GM12878 (cell line): Measurements from ENCODE around the gene ZC3H6. TPM values are rescaled to one million over a fixed set of nuclear protein-coding genes. Genes with fewer than 3 reads are reported as not detected.

Experiments
- ATAC-seq: fragments of 200-7000 bp; cut with Tn5 transposase; 3 replicates; pipeline ENCODE4 v1.9.1; 2020; ENCODE audit warnings: mild to moderate bottlenecking, moderate library complexity
- BruUV-seq: library from RNA; stranded (reverse); fragments of 400-500 nt; replicated peaks from 2 replicates; lab custom pipeline; 2021; lab: Mats Ljungman, UMichigan
- CTCF ChIA-PET: fragments of 300-600 bp; sonication (Branson Sonifier 250); formaldehyde crosslinking; extraction: SDS; loops from one replicate; lab custom pipeline; 2021; ENCODE audit warnings: inconsistent platforms; lab: Yijun Ruan, JAX
- POLR2A ChIA-PET: fragments of 350-600 bp; formaldehyde crosslinking; extraction: SDS; loops from one replicate; lab custom pipeline; 2021; ENCODE audit warnings: inconsistent platforms; lab: Charles Lee
- RAD21 ChIA-PET: fragments of 300-600 bp; sonication (Branson Sonifier 250); formaldehyde crosslinking; loops from one replicate; lab custom pipeline; 2023; ENCODE audit warnings: antibody characterized with exemption; ENCODE audit not compliant: unreplicated experiment; lab: Charles Lee
- SMC1A ChIA-PET: fragments of 300-600 bp; sonication (Branson Sonifier 250); formaldehyde crosslinking; loops from one replicate; lab custom pipeline; 2023; ENCODE audit not compliant: unreplicated experiment, uncharacterized antibody; lab: Charles Lee
- DNase-seq: peaks from one replicate; pipeline ENCODE4 v3.0.0-alpha.2; 2011; ENCODE audit warnings: low read depth, low spot score
- FAIRE-seq: peaks from 3 replicates; lab custom pipeline; 2011; peaks lifted over from hg19 to GRCh38; lab: Jason Lieb, UNC
- H2AFZ ChIP-seq: 2 replicates; pipeline ENCODE4 v1.6.0; 2011; ENCODE audit warnings: low read depth, low read length, control low read depth; ENCODE audit not compliant: control insufficient read depth
- H3K27ac ChIP-seq: 2 replicates; pipeline ENCODE4 v1.5.1; 2011; ENCODE audit warnings: control low read depth; ENCODE audit not compliant: control insufficient read depth, insufficient read depth
- H3K27me3 ChIP-seq, 2 experiments: replicated peaks in 1 of 2; 2 replicates each; pipeline versions ENCODE4 v1.6.0 to v1.6.1; 2011; ENCODE audit warnings: low read length in 1 of 2; ENCODE audit not compliant: control insufficient read depth in 2 of 2, insufficient read depth in 2 of 2
- H3K36me3 ChIP-seq, 2 experiments: 2 replicates each; pipeline ENCODE4 v1.5.1; 2011; ENCODE audit warnings: low read length in 1 of 2; ENCODE audit not compliant: control insufficient read depth in 2 of 2, insufficient read depth in 2 of 2
- H3K4me1 ChIP-seq: 2 replicates; pipeline ENCODE4 v1.6.1; 2011; ENCODE audit warnings: mild to moderate bottlenecking, low read length, moderate library complexity, mixed read lengths; ENCODE audit not compliant: control insufficient read depth, insufficient read depth
- H3K4me2 ChIP-seq: 2 replicates; pipeline ENCODE4 v1.6.0; 2011; ENCODE audit warnings: control low read depth; ENCODE audit not compliant: control insufficient read depth, insufficient read depth
- H3K4me3 ChIP-seq: fragments of 200-600 bp; sonication (generic); 2 replicates; pipeline ENCODE4 v1.5.1; 2016
- H3K79me2 ChIP-seq: 2 replicates; pipeline ENCODE4 v1.6.0; 2011; ENCODE audit warnings: low read length; ENCODE audit not compliant: control insufficient read depth, insufficient read depth
- H3K9ac ChIP-seq: 2 replicates; pipeline ENCODE4 v1.8.0; 2011; ENCODE audit warnings: low read length, control low read depth, mixed read lengths; ENCODE audit not compliant: control insufficient read depth, insufficient read depth
- H3K9me3 ChIP-seq: replicated peaks from 3 replicates; pipeline ENCODE4 v1.5.1; 2011; ENCODE audit warnings: mild to moderate bottlenecking, low read length; ENCODE audit not compliant: control insufficient read depth, insufficient read depth
- H4K20me1 ChIP-seq: 2 replicates; pipeline ENCODE4 v1.6.0; 2011; ENCODE audit not compliant: control insufficient read depth, insufficient read depth
- CBX3 ChIP-seq: fragments of 200-600 bp; sonication (generic); IDR thresholded peaks from 2 replicates; pipeline ENCODE4 v1.6.1; 2016; ENCODE audit warnings: low read depth, borderline replicate concordance
- CREB1 ChIP-seq: IDR thresholded peaks from 2 replicates; pipeline ENCODE4 v1.6.1; 2012; ENCODE audit warnings: low read depth, mild to moderate bottlenecking, inconsistent platforms
- CREM ChIP-seq: IDR thresholded peaks from 2 replicates; pipeline ENCODE4 v1.6.1; 2014; ENCODE audit warnings: antibody characterized with exemption, low read depth
- IKZF2 ChIP-seq, 2 experiments: fragments of 450-650 bp; IDR thresholded peaks; 2 replicates each; pipeline ENCODE4 v1.6.1; 2017; ENCODE audit warnings: mild to moderate bottlenecking in 2 of 2, moderate library complexity in 2 of 2
- MEF2B ChIP-seq: fragments of 450-650 bp; IDR thresholded peaks from 2 replicates; pipeline ENCODE4 v1.6.1; 2018; ENCODE audit warnings: mild to moderate bottlenecking, moderate library complexity; ENCODE audit not compliant: partially characterized antibody, poor library complexity, severe bottlenecking
- RCOR1 ChIP-seq: conservative IDR thresholded peaks from 2 replicates; pipeline ENCODE4 v1.6.1; 2012; ENCODE audit warnings: low read depth, low read length, improper control_type of control experiment
- RELA ChIP-seq: fragments of 450-650 bp; IDR thresholded peaks from 2 replicates; pipeline ENCODE4 v1.8.0; 2014; ENCODE audit warnings: borderline replicate concordance; ENCODE audit not compliant: partially characterized antibody
- SUZ12 ChIP-seq: fragments of 200-600 bp; sonication (generic); IDR thresholded peaks from one replicate; pipeline ENCODE4 v1.6.1; 2018; ENCODE audit warnings: antibody characterized with exemption, mild to moderate bottlenecking; ENCODE audit not compliant: unreplicated experiment
- ZBED1 ChIP-seq: IDR thresholded peaks from 2 replicates; pipeline ENCODE4 v1.6.1; 2016; ENCODE audit warnings: borderline replicate concordance
- WGBS: methylation state at CpG from one replicate; pipeline ENCODE4 v1.1.6; 2016; ENCODE audit warnings: low lambda C conversion rate; ENCODE audit not compliant: insufficient replicate concordance, insufficient coverage; ENCODE audit errors: missing lambda C conversion rate; 5-methylcytosine and 5-hydroxymethylcytosine counted together
- in situ Hi-C: fragments of 300-500 bp; cut with MboI; formaldehyde crosslinking; loops from 9 replicates; pipeline ENCODE4 v1.14.3; 2018; ENCODE audit warnings: mixed read lengths
- intact Hi-C: fragments of 100-400 bp; cut with micrococcal nuclease; formaldehyde crosslinking; loops from one replicate; pipeline ENCODE4 v1.14.2; 2022; ENCODE audit not compliant: unreplicated experiment
- polyA plus RNA-seq, 11 experiments: library from polyadenylated mRNA; depleted of rRNA in 4 of 11; unstranded in 6 of 11; stranded (reverse) in 5 of 11; fragments of >200 nt; fragmentation: Nextera tagmentation in 4 of 11; fragmentation: Illumina TruSeq in 1 of 11; extraction: Ambion mirVana in 4 of 11; extraction: Trizol in 1 of 11; gene quantifications; 1 replicate in 1 of 11; 2 replicates in 10 of 11; pipeline versions ENCODE4 v1.2.1 to v1.2.3, GENCODE V29; 2011 to 2016; ENCODE audit warnings: inconsistent platforms in 2 of 11, missing spikeins in 2 of 11, low read depth in 1 of 11
- total RNA-seq, 4 experiments: library from RNA; depleted of rRNA in 3 of 4; stranded (reverse); fragments of >200 nt in 3 of 4; fragmentation: Illumina TruSeq in 1 of 4; extraction: Trizol in 1 of 4; gene quantifications; 2 replicates each; pipeline versions ENCODE4 v1.2.1 to v1.2.3, GENCODE V29; 2013 to 2021
- TF ChIP-seq, protein P1 (sequence below): fragments of 150-350 bp; IDR thresholded peaks from 2 replicates; pipeline ENCODE4 v1.6.1; 2016; ENCODE audit warnings: low read depth, low read length

ZC3H6 gene
- total and polyA plus RNA-seq, 10 of the 15 experiments (the other 5 are each of a cell fraction or from before 2014, with no cell fraction given) = 0.53 to 4.7 (median 1.9) TPM

GRCh38 chr2:112339986-112340385 lies 64.6 kb downstream of the ZC3H6 start:
- RAD21 ChIA-PET = no interaction called here

More at GRCh38 chr2:112339986-112340385, 64.6 kb downstream of the ZC3H6 start:
- no TSS peak for BruUV-seq
- ATAC-seq = no peak
- Histone ChIP-seq H3K4me2 (no peak overlapping the region), H3K27ac (no peak overlapping the region), H3K36me3 (no peaks in the 10 kb centered on the region), H3K9me3 (no peaks in the 10 kb centered on the region), H2AFZ (no peak overlapping the region), H3K9ac (no peak overlapping the region), H3K4me1 (peaks cover 6% of the 10 kb centered on the region), H3K4me3 (no peak overlapping the region), H3K79me2 (no peaks in the 10 kb centered on the region), H3K27me3 (no peaks in the 10 kb centered on the region), H4K20me1 (no peaks in the 10 kb centered on the region)
- ChIA-PET POLR2A (interaction anchor here (0.6 kb wide), 1 partner anchor 944 kb away, joined by 4 read pairs; no protein-coding TSS in a partner anchor), CTCF (no interaction called here), SMC1A (no interaction called here)
- WGBS = 60% methylated on average over 2 of the region's 2 CpGs
- TF ChIP-seq IKZF2 (IDR thresholded peaks at IDR 0.05) = no peak
- TF ChIP-seq ZBED1 = no peak
- TF ChIP-seq SUZ12 = no peak
- TF ChIP-seq MEF2B = no peak
- TF ChIP-seq RELA = no peak
- TF ChIP-seq, protein P1, sequence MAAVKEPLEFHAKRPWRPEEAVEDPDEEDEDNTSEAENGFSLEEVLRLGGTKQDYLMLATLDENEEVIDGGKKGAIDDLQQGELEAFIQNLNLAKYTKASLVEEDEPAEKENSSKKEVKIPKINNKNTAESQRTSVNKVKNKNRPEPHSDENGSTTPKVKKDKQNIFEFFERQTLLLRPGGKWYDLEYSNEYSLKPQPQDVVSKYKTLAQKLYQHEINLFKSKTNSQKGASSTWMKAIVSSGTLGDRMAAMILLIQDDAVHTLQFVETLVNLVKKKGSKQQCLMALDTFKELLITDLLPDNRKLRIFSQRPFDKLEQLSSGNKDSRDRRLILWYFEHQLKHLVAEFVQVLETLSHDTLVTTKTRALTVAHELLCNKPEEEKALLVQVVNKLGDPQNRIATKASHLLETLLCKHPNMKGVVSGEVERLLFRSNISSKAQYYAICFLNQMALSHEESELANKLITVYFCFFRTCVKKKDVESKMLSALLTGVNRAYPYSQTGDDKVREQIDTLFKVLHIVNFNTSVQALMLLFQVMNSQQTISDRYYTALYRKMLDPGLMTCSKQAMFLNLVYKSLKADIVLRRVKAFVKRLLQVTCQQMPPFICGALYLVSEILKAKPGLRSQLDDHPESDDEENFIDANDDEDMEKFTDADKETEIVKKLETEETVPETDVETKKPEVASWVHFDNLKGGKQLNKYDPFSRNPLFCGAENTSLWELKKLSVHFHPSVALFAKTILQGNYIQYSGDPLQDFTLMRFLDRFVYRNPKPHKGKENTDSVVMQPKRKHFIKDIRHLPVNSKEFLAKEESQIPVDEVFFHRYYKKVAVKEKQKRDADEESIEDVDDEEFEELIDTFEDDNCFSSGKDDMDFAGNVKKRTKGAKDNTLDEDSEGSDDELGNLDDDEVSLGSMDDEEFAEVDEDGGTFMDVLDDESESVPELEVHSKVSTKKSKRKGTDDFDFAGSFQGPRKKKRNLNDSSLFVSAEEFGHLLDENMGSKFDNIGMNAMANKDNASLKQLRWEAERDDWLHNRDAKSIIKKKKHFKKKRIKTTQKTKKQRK = no peak
- TF ChIP-seq CREM = no peak
- no peak for TF ChIP-seq CBX3
- no peak for TF ChIP-seq CREB1
- TF ChIP-seq RCOR1 = no peak
- FAIRE-seq = no peak
- in situ Hi-C loops = loop anchor here (10.0 kb wide), 1 partner anchor 115 kb away; no protein-coding TSS in a partner anchor
- no peak for DNase-seq
- intact Hi-C loops = no loop called here
